Nephron progenitor cell (in vitro differentiated cells): ENCODE results near the gene PCNP.
"Not testable (repeated sequence)": the region's sequence is repeated elsewhere in the genome, so short reads cannot be mapped to it uniquely, and the experiment has no call there.

ENCODE experiments used
- DNase-seq: peaks from one replicate; pipeline ENCODE4 v3.0.0; 2021
- H3K27ac Mint-ChIP-seq: 2 replicates; pipeline ENCODE4 v1.8.0; 2021; ENCODE audit warnings: mild to moderate bottlenecking, moderate library complexity, mixed read lengths
- H3K27me3 Mint-ChIP-seq: 2 replicates; pipeline ENCODE4 v1.8.0; 2021; ENCODE audit warnings: mild to moderate bottlenecking, low read depth, mixed read lengths; ENCODE audit not compliant: poor library complexity
- H3K36me3 Mint-ChIP-seq: 2 replicates; pipeline ENCODE4 v1.8.0; 2021; ENCODE audit warnings: low read depth, mixed read lengths
- H3K4me1 Mint-ChIP-seq: 2 replicates; pipeline ENCODE4 v1.8.0; 2021; ENCODE audit warnings: mixed read lengths
- H3K4me3 Mint-ChIP-seq: 2 replicates; pipeline ENCODE4 v1.8.0; 2021; ENCODE audit warnings: mild to moderate bottlenecking, moderate library complexity, mixed read lengths
- H3K9me3 Mint-ChIP-seq: 2 replicates; pipeline ENCODE4 v1.8.0; 2021; ENCODE audit warnings: mild to moderate bottlenecking, moderate library complexity, mixed read lengths
- CTCF ChIP-seq: fragments of 200-600 bp; sonication (generic); IDR thresholded peaks from 2 replicates; pipeline ENCODE4 v1.5.0; 2021; ENCODE audit warnings: antibody characterized with exemption

PCNP gene

GRCh38 chr3:101542957-101543356, 31.0 kb upstream of the PCNP start:
- no peak overlapping the region for H3K27ac Mint-ChIP-seq
- H3K4me3 Mint-ChIP-seq = no peak overlapping the region
- no peak for DNase-seq
- H3K9me3 Mint-ChIP-seq = peaks cover 11% of the 10 kb centered on the region
- no peak for TF ChIP-seq CTCF
- peaks cover 23% of the 10 kb centered on the region for H3K27me3 Mint-ChIP-seq
- no peaks in the 10 kb centered on the region for H3K4me1 Mint-ChIP-seq
- no peaks in the 10 kb centered on the region for H3K36me3 Mint-ChIP-seq

GRCh38 chr3:101544161-101544850, 29.7 kb upstream of the PCNP start:
- Mint-ChIP-seq H3K4me1 (no peaks in the 10 kb centered on the region), H3K9me3 (peaks cover 11% of the 10 kb centered on the region), H3K36me3 (no peaks in the 10 kb centered on the region), H3K4me3 (no peak overlapping the region), H3K27me3 (peaks cover 16% of the 10 kb centered on the region), H3K27ac (no peak overlapping the region)
- no peak for TF ChIP-seq CTCF
- no peak for DNase-seq

- H3K9me3 Mint-ChIP-seq = peaks cover 22% of the 10 kb centered on the region
- no peak for DNase-seq
- no peak overlapping the region for H3K4me3 Mint-ChIP-seq
- H3K27ac Mint-ChIP-seq = no peak overlapping the region
- no peaks in the 10 kb centered on the region for H3K4me1 Mint-ChIP-seq
- peaks cover 9% of the 10 kb centered on the region for H3K27me3 Mint-ChIP-seq
- no peaks in the 10 kb centered on the region for H3K36me3 Mint-ChIP-seq
- no peak for TF ChIP-seq CTCF
Observed at GRCh38 chr3:101548527-101549105, 25.4 kb upstream of the PCNP start.

GRCh38 chr3:101549473-101549872, 24.5 kb upstream of the PCNP start:
- Mint-ChIP-seq H3K27ac (no peak overlapping the region), H3K27me3 (peaks cover 4% of the 10 kb centered on the region), H3K9me3 (peaks cover 22% of the 10 kb centered on the region), H3K4me1 (no peaks in the 10 kb centered on the region), H3K4me3 (no peak overlapping the region), H3K36me3 (no peaks in the 10 kb centered on the region)
- no peak for DNase-seq
- no peak for TF ChIP-seq CTCF

- H3K9me3 Mint-ChIP-seq = peaks cover 22% of the 10 kb centered on the region
- H3K4me1 Mint-ChIP-seq, DNase-seq, H3K36me3 Mint-ChIP-seq, H3K27ac Mint-ChIP-seq, H3K4me3 Mint-ChIP-seq, H3K27me3 Mint-ChIP-seq: not testable (repeated sequence)
Observed at GRCh38 chr3:101551359-101552081, 22.5 kb upstream of the PCNP start.

- not testable (repeated sequence) for H3K27me3 Mint-ChIP-seq, H3K27ac Mint-ChIP-seq, H3K4me1 Mint-ChIP-seq, DNase-seq, H3K36me3 Mint-ChIP-seq, H3K4me3 Mint-ChIP-seq
- peaks cover 22% of the 10 kb centered on the region for H3K9me3 Mint-ChIP-seq
Observed at GRCh38 chr3:101553381-101553780, 20.6 kb upstream of the PCNP start.
